Measurements from ENCODE around the gene FNBP1.

DNA sequence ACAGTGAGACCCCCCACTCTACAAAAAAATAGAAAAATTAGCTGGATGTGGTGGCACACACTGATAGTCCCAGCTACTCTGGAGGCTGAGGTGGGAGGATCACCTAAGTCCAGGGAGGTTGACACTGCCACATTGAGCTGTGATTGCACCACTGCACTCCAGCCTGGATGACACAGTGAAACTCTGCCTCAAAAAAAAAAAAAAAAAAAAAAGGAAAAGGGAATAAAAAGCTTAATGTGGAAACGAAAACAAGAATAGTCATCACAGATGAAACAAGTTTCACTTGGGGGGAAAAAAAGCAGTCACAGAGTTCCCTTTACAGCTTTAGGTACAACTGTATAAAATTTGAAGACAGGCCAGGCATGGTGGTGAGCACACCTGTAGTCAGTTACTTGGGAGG, 84.2 kb downstream of the FNBP1 start:
- TF ChIP-seq, protein P1, sequence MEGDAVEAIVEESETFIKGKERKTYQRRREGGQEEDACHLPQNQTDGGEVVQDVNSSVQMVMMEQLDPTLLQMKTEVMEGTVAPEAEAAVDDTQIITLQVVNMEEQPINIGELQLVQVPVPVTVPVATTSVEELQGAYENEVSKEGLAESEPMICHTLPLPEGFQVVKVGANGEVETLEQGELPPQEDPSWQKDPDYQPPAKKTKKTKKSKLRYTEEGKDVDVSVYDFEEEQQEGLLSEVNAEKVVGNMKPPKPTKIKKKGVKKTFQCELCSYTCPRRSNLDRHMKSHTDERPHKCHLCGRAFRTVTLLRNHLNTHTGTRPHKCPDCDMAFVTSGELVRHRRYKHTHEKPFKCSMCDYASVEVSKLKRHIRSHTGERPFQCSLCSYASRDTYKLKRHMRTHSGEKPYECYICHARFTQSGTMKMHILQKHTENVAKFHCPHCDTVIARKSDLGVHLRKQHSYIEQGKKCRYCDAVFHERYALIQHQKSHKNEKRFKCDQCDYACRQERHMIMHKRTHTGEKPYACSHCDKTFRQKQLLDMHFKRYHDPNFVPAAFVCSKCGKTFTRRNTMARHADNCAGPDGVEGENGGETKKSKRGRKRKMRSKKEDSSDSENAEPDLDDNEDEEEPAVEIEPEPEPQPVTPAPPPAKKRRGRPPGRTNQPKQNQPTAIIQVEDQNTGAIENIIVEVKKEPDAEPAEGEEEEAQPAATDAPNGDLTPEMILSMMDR (IDR thresholded peaks at IDR 0.05), result no peak
- TF ChIP-seq, protein P2, sequence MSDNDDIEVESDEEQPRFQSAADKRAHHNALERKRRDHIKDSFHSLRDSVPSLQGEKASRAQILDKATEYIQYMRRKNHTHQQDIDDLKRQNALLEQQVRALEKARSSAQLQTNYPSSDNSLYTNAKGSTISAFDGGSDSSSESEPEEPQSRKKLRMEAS (IDR thresholded peaks at IDR 0.05; ENCODE audit: low read depth), result no peak
- no peak for TF ChIP-seq EP300 (IDR thresholded peaks at IDR 0.05; ENCODE audit: borderline replicate concordance in 1 of 2, low read depth in 1 of 2, low read length in 1 of 2)
- no peak for TF ChIP-seq TCF12 (IDR thresholded peaks at IDR 0.05)
- TF ChIP-seq, protein P3, sequence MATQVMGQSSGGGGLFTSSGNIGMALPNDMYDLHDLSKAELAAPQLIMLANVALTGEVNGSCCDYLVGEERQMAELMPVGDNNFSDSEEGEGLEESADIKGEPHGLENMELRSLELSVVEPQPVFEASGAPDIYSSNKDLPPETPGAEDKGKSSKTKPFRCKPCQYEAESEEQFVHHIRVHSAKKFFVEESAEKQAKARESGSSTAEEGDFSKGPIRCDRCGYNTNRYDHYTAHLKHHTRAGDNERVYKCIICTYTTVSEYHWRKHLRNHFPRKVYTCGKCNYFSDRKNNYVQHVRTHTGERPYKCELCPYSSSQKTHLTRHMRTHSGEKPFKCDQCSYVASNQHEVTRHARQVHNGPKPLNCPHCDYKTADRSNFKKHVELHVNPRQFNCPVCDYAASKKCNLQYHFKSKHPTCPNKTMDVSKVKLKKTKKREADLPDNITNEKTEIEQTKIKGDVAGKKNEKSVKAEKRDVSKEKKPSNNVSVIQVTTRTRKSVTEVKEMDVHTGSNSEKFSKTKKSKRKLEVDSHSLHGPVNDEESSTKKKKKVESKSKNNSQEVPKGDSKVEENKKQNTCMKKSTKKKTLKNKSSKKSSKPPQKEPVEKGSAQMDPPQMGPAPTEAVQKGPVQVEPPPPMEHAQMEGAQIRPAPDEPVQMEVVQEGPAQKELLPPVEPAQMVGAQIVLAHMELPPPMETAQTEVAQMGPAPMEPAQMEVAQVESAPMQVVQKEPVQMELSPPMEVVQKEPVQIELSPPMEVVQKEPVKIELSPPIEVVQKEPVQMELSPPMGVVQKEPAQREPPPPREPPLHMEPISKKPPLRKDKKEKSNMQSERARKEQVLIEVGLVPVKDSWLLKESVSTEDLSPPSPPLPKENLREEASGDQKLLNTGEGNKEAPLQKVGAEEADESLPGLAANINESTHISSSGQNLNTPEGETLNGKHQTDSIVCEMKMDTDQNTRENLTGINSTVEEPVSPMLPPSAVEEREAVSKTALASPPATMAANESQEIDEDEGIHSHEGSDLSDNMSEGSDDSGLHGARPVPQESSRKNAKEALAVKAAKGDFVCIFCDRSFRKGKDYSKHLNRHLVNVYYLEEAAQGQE (IDR thresholded peaks at IDR 0.05; ENCODE audit: low read depth, low read length), result no peak
